Neuron (in vitro differentiated cells): ENCODE measurements around the gene MUSTN1.

Experiments
- H2AFZ ChIP-seq: one replicate; pipeline ENCODE4 v1.6.1; 2013; ENCODE audit warnings: low read depth, mild to moderate bottlenecking, inconsistent platforms, low read length, moderate library complexity
- H3K27me3 ChIP-seq: one replicate; pipeline ENCODE4 v1.6.1; 2013; ENCODE audit warnings: low read length; ENCODE audit not compliant: insufficient read depth
- H3K36me3 ChIP-seq: one replicate; pipeline ENCODE4 v1.6.1; 2013; ENCODE audit warnings: low read length; ENCODE audit not compliant: insufficient read depth
- H3K4me1 ChIP-seq: one replicate; pipeline ENCODE4 v1.6.1; 2013; ENCODE audit warnings: low read length; ENCODE audit not compliant: insufficient read depth
- H3K4me3 ChIP-seq: 2 replicates; pipeline ENCODE4 v1.5.1; 2013; ENCODE audit warnings: mild to moderate bottlenecking, low read length, moderate library complexity
- H3K9me3 ChIP-seq: one replicate; pipeline ENCODE4 v1.6.1; 2013; ENCODE audit warnings: low read length

Gene MUSTN1

DNA sequence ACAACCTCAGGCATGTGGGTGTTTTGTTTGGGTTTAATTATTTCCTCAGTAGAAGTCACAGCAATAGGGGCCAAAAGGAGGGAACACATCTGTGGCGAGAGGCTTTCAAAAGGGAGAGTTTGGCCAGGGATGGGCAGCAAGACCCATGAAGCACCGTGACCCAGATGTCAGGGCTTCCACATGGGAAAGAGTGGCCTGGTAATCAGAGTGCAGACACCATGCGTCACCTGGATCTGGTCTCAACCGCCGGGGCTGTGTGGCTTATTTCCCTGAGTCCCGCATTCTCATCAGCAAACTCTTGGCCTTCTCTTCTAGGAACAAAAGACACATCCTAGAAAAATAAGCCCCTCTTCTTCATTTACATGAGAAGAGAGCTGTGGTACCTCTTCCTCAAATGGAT lies 12.4 kb upstream of the MUSTN1 start:
- Histone ChIP-seq H3K9me3 (no peaks in the 10 kb centered on the region), H3K27me3 (no peaks in the 10 kb centered on the region), H3K36me3 (peaks cover 31% of the 10 kb centered on the region), H3K4me3 (no peak overlapping the region), H2AFZ (no peak overlapping the region), H3K4me1 (peaks cover 8% of the 10 kb centered on the region)

DNA sequence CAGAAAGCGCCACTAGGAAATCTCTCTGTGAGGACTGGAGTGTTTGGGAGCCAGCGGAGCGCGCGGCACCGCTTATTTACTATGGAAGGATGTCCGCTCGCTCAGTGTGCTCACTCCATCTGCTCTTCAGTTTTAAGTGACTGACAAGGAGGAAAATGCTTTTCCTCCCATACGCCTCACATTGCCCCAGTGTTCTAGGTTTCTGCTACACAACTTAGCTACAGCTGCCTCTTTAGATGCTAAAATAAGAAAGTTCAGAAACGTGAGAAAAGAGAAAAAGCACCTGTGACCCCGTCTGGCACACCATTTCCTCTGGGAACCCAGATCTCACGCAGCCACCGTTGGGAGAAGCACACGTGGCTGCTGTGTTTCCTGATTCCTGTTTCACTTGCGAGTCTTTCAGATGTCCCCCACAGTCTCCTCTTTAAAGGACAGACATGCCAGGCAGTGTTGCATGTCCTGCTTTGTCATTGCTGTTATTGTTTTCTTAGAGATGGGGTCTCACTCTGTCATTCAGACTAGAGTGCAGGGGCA lies 11.7 kb upstream of the MUSTN1 start:
- peaks cover 5% of the 10 kb centered on the region for H3K4me1 ChIP-seq
- H3K4me3 ChIP-seq = no peak overlapping the region
- H3K36me3 ChIP-seq = peaks cover 25% of the 10 kb centered on the region
- no peaks in the 10 kb centered on the region for H3K27me3 ChIP-seq
- H2AFZ ChIP-seq = no peak overlapping the region
- no peaks in the 10 kb centered on the region for H3K9me3 ChIP-seq

DNA sequence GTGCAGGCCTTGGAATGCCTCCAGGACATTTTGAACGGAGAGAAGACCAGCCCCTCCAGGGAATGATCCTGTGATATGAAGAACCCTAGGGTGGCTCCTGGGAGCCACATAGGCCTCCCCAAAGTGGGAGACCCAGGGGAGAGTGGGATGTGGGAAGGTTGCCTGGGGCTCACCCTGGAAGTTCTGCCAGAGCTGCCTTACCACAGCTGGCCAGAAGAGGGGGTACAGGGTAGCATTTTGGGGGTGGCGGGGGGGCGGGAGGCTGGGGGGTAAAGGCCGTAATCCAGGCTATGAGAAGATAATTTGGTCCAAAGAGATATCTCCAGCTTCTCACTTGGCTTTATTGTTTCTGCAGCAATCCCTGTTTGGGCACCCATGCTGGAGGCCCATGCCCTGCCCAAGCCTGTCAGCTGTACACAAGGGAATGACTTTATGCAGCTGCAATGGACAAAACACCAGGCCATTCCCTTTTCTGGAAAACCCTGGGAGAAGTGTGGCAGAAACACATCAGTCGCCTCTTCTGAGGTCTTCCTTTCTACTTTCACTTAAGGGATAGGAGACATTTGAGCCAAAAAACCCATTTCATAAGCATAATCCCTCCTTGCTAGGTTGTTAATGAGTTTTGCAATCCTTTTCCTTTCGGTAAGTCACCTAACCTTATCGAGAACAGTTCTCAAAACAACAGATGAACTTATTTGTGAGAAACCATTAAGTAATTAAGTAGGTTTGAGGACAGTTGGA lies 11.0 kb upstream of the MUSTN1 start:
- H3K4me1 ChIP-seq = peaks cover 5% of the 10 kb centered on the region

DNA sequence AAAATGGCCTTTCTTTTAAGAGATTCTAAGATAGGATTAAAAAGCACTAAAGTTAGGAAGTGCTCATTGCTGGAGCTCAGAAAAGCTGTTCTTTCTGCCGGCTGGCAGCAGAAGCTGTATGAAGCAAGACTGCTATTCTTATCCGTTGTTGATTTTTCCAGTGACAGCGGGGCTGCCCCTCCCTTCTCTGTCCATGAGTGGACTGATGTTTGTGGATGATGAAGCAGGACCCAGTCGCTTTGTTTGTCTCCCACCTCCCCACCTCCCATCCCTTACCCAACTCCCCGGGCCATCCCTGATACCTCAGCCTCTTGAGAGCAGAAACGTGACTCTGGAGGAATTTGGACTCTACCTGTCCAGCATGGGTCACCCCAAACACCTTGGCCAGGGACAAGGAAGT lies 10.3 kb upstream of the MUSTN1 start:
- Histone ChIP-seq H3K27me3 (no peaks in the 10 kb centered on the region), H3K4me1 (peaks cover 5% of the 10 kb centered on the region), H2AFZ (no peak overlapping the region), H3K9me3 (no peaks in the 10 kb centered on the region), H3K4me3 (no peak overlapping the region), H3K36me3 (peaks cover 25% of the 10 kb centered on the region)

More for the DNA sequence above, 11.0 kb upstream of the MUSTN1 start:
- Histone ChIP-seq H2AFZ (no peak overlapping the region), H3K4me3 (no peak overlapping the region), H3K27me3 (no peaks in the 10 kb centered on the region), H3K9me3 (no peaks in the 10 kb centered on the region), H3K36me3 (peaks cover 25% of the 10 kb centered on the region)

DNA sequence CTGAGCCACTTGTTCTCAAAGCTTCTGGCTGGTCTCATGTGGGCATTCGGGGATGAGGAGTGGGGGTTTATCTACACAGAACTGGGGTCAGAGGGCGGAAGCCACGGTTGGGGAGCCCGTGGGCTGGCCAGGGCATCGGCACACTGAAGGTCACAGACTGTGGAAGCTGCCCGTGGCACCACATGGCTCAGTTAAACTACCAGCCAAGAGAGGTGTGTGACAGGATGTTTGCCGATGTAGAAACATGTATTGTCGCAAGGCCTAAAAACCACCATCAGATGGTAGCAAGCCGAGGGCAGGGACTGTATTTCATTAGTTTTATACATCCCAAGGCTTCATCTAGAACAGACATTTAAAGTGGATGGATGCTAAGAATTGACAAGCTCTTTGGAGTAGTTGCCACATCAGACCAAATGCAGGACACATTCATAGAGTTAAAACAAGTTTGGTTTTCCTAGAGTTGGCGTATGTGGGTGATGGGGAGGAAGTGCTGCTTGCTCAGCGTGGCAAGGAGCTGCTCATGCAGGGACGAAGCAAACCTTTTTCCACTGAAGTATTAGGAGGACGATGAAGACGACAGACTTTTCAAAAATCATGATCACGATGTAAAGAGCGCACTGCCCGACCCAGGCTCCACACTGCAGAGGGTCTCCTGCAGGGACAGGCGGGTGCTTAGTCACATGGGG lies 9.6 kb upstream of the MUSTN1 start:
- Histone ChIP-seq H3K4me1 (peaks cover 5% of the 10 kb centered on the region), H3K27me3 (no peaks in the 10 kb centered on the region), H3K4me3 (no peak overlapping the region), H3K9me3 (no peaks in the 10 kb centered on the region), H2AFZ (no peak overlapping the region), H3K36me3 (peaks cover 22% of the 10 kb centered on the region)

DNA sequence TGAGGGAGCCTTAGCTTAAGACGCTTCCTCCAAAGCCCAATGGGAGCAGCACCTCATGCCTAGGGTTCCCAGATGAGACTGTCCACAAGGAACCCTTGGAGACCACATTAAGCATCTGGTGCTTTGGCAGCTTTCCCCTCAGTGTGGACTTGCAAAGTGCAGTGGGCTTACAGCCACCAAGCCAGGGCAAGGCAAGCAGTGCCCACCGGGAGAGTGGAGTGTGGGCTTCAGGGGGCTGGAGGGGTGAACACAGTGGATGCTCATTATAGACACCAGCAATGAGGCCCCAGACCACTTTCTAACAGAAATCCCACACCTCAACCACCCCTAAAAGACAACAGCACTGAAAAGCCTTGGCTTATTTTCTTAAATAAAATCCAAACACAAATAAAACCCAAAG lies 9.1 kb upstream of the MUSTN1 start:
- H3K36me3 ChIP-seq = peaks cover 18% of the 10 kb centered on the region
- H3K4me3 ChIP-seq = no peak overlapping the region
- peaks cover 5% of the 10 kb centered on the region for H3K4me1 ChIP-seq
- H3K27me3 ChIP-seq = no peaks in the 10 kb centered on the region
- no peak overlapping the region for H2AFZ ChIP-seq
- H3K9me3 ChIP-seq = no peaks in the 10 kb centered on the region

DNA sequence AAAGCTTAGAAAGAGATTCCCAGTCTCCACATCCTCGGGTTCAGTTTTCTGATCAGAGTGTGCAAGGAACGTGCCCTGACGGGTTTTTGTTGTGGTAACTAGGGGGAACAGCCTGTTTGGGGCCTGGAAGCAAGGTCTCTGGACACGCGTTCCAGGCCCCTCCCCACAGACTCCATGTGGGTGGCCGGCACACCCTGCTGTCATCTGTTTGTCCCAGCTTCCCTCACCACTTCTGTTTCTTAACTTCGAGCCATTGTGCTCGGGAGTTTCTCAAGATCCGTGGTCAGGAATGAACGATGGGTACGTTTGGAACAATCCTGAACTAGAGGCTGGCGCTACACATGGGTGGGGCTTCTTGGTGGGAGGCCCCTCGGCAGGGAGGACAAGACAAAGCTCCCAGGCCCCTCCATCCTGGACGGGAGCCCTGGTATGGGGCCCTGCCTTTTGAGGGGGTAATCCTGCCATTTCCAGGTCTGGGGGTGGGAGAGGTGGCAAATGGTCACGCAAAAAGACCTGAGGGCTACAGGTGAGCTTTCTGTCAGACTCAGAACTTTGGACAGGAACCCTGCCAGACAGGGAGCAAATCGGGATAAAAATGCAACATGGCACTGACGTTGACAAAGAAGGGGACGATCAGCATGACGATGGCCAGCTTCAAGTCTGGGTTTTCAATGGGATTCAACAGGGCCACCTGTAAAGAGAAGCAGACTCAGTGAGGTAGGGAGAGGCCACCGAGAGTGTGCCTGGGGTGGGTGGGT lies 8.5 kb upstream of the MUSTN1 start:
- Histone ChIP-seq H3K9me3 (no peaks in the 10 kb centered on the region), H2AFZ (no peak overlapping the region), H3K36me3 (peaks cover 12% of the 10 kb centered on the region), H3K4me1 (peaks cover 5% of the 10 kb centered on the region), H3K27me3 (no peaks in the 10 kb centered on the region), H3K4me3 (no peak overlapping the region)

DNA sequence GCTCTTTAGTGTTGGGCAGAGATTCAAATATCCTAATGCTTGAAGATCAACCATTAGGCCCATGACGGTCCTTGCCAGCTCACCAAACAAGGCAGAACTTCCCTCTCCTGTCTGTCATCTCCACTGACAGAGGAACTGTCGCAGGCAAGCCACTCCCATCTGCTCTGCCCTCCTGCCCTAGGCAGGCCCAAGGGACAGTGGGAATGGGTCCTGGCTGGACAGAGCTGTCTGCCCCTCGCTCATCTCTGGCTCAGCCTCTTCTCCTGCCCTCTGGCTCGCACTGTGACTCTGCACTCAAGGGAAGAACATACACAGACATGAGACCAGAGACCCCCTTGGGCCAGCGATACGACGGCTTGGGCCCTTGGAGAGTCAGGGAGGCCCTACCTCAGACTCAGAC lies 7.6 kb upstream of the MUSTN1 start:
- H3K4me1 ChIP-seq = peaks cover 5% of the 10 kb centered on the region
- peaks cover 5% of the 10 kb centered on the region for H3K36me3 ChIP-seq
- no peak overlapping the region for H2AFZ ChIP-seq
- no peak overlapping the region for H3K4me3 ChIP-seq
- H3K27me3 ChIP-seq = no peaks in the 10 kb centered on the region
- no peaks in the 10 kb centered on the region for H3K9me3 ChIP-seq

DNA sequence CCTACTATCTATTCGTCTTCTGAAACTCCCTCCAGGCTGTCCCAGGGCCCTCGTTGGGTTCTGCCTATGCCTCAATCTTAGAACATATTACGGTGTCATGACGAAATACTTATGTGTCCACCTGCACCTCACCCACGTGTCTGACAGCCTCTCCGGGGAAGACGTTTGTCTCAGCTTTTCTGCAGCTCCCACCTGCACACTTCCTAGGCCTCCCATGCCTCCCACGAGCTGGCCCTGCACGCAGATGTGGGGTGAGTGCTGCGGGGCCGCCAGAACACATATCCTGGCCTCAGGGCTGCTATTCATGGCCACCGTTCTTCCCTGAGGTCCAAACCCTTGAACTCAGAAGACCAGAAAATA lies 7.1 kb upstream of the MUSTN1 start:
- H3K36me3 ChIP-seq = peaks cover under 1% of the 10 kb centered on the region
- no peak overlapping the region for H3K4me3 ChIP-seq
- no peak overlapping the region for H2AFZ ChIP-seq
- peaks cover 5% of the 10 kb centered on the region for H3K4me1 ChIP-seq
- H3K27me3 ChIP-seq = no peaks in the 10 kb centered on the region
- H3K9me3 ChIP-seq = no peaks in the 10 kb centered on the region

DNA sequence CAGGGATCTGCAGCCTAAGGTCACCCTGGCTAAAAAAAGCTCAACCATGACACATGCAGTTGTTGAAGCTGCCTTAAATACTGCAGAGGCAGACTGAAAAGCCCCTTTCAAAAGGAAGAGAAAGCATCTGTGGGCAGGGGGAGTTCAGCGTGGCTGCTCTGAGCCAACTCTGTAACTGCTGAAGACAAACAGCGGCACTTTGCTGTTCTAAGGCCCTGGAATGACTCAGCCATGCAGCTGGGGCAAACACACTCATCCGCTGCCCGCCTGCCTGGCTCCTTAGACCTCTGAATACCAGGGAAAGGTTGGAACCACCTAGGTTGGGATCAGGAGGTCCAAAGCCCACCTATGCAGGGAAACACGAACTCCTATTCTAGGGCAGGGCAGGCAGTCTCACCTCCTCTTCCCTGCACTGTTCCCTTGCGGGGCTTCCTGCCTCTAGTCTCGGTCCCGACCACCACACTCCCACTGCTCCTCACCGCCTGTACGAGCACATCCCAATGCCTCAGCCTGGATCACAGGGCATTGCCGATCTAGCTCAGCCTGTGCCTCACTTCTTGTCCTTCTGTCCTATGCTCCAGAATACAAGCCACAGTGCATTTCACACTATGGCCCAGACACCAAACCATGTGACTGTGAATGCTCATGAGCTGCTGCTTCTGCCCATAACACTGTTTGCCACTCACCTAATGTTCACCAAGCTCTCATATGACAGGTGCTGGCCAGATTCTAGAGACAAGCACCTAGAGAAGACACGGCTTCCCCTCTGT lies 6.6 kb upstream of the MUSTN1 start:
- Histone ChIP-seq H3K27me3 (no peaks in the 10 kb centered on the region), H3K4me3 (no peak overlapping the region), H3K9me3 (no peaks in the 10 kb centered on the region), H3K36me3 (no peaks in the 10 kb centered on the region), H3K4me1 (peaks cover 5% of the 10 kb centered on the region), H2AFZ (no peak overlapping the region)

DNA sequence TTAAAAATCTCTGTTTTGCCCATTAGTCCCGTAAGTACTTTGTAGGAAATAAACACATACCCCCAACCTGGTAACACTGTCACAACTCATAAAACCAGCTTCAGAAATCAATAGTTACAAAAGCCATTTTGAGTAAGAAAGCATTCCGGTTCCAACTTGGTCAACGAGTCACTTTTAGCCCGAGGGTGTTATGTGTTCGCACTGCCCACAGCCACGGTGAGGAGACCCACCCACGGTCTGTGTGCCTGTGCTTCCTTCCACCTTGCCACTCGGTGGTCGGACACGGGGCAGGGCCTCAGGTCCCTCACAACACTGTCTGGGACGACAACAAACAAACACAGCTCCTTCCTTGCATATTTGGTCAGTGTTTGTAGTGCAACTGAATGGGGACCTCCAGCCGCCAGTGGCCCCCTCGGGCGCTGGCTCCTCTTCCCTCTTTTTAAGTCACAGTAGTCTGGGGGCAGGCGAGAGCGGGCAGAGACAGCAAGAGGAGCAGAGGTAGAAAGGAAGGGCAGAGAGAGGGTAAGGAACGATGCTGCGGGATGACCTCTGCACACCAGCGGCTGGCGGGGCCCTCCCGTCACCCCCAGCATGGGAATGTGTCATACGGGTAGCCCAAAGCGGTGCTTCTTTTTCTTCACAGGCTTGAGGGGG lies 5.2 kb upstream of the MUSTN1 start:
- Histone ChIP-seq H2AFZ (no peak overlapping the region), H3K4me1 (peaks cover 19% of the 10 kb centered on the region), H3K4me3 (no peak overlapping the region), H3K36me3 (no peaks in the 10 kb centered on the region), H3K9me3 (no peaks in the 10 kb centered on the region), H3K27me3 (no peaks in the 10 kb centered on the region)

DNA sequence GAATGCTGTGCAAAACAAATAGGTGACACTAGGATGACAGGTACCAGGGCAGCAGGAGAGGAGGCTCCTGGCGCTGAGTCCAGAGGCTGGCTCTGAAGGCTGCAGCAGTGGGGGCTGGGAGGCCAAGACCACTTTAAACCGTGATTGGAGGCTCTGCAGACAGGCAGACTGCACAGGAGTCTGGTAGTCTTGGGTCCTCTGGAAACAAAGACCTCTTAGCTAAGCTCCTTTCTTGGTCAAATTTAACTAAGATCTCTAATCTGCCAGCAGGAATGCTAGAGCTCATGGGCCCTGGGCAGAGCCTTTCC lies 4.4 kb upstream of the MUSTN1 start:
- no peaks in the 10 kb centered on the region for H3K27me3 ChIP-seq
- H3K36me3 ChIP-seq = no peaks in the 10 kb centered on the region
- no peak overlapping the region for H3K4me3 ChIP-seq
- H3K9me3 ChIP-seq = no peaks in the 10 kb centered on the region
- H2AFZ ChIP-seq = no peak overlapping the region
- H3K4me1 ChIP-seq = peaks cover 27% of the 10 kb centered on the region
